SHP77 (cell line): Measurements from ENCODE around the gene SP7.
"Not testable (repeated sequence)": the region's sequence is repeated elsewhere in the genome, so short reads cannot be mapped to it uniquely, and the experiment has no call there.

Experiments used
- DNase-seq, 2 experiments: peaks; one replicate each; lab custom pipeline; 2025; lab: John Stamatoyannopoulos, UW

Gene SP7

GRCh38 chr12:53336181-53336681 is at the start of gene SP7:
TSS of gene SP7 (minus strand) at chr12:53336354. CDS start at chr12:53335646, 708 bp downstream.
- DNase-seq, result no peak

- DNase-seq, result no peak
These were observed 47.1 kb upstream of the SP7 start for GRCh38 chr12:53383258-53383657.

GRCh38 chr12:53381731-53382630 is 45.8 kb upstream of the SP7 start:
- DNase-seq, result peak in 1 of 2 experiments; percentile 14

GRCh38 chr12:53380794-53381730 is 44.9 kb upstream of the SP7 start:
- no peak for DNase-seq

- peak; percentile 63 to 80 for DNase-seq
These were observed 44.1 kb upstream of the SP7 start, which contains the start of gene SP1 for GRCh38 chr12:53380104-53380793. TSS of gene SP1 (plus strand) at chr12:53380176. CDS start at chr12:53380292, 116 bp downstream.

- peak; percentile 99 to 100 for DNase-seq
These were observed 43.4 kb upstream of the SP7 start for GRCh38 chr12:53379389-53380103.

- peak in 1 of 2 experiments; percentile 22 for DNase-seq
These were observed 42.7 kb upstream of the SP7 start for GRCh38 chr12:53378724-53379388.

- DNase-seq, result no peak
These were observed 42.1 kb upstream of the SP7 start for GRCh38 chr12:53378222-53378621.

- no peak for DNase-seq
These were observed 40.6 kb upstream of the SP7 start for GRCh38 chr12:53376747-53377146.

GRCh38 chr12:53374277-53374676 is 38.1 kb upstream of the SP7 start:
- DNase-seq, result not testable (repeated sequence)

- not testable (repeated sequence) for DNase-seq
These were observed 37.5 kb upstream of the SP7 start for GRCh38 chr12:53373554-53374133.

- no peak for DNase-seq
These were observed 29.2 kb upstream of the SP7 start for GRCh38 chr12:53365245-53365904.

- DNase-seq, result not testable (repeated sequence)
These were observed 25.5 kb upstream of the SP7 start for GRCh38 chr12:53361638-53362037.

- DNase-seq, result no peak
These were observed 22.8 kb upstream of the SP7 start for GRCh38 chr12:53358836-53359419.

GRCh38 chr12:53355121-53355520 is 19.0 kb upstream of the SP7 start:
- no peak for DNase-seq

GRCh38 chr12:53353257-53353655 is 17.1 kb upstream of the SP7 start:
- DNase-seq, result no peak

GRCh38 chr12:53352331-53353256 is 16.4 kb upstream of the SP7 start:
- peak; percentile 74 to 83 for DNase-seq

- no peak for DNase-seq
These were observed 11.8 kb upstream of the SP7 start for GRCh38 chr12:53347905-53348304.
